GM19025 (cell line): Measurements from ENCODE around the gene TYK2.

Experiments used
- ATAC-seq: cut with Tn5 transposase; IDR thresholded peaks from one replicate; pipeline ENCODE4 v1.9.1; 2021; ENCODE audit warnings: mild to moderate bottlenecking, low read depth, moderate library complexity; ENCODE audit not compliant: unreplicated experiment

Gene TYK2

DNA sequence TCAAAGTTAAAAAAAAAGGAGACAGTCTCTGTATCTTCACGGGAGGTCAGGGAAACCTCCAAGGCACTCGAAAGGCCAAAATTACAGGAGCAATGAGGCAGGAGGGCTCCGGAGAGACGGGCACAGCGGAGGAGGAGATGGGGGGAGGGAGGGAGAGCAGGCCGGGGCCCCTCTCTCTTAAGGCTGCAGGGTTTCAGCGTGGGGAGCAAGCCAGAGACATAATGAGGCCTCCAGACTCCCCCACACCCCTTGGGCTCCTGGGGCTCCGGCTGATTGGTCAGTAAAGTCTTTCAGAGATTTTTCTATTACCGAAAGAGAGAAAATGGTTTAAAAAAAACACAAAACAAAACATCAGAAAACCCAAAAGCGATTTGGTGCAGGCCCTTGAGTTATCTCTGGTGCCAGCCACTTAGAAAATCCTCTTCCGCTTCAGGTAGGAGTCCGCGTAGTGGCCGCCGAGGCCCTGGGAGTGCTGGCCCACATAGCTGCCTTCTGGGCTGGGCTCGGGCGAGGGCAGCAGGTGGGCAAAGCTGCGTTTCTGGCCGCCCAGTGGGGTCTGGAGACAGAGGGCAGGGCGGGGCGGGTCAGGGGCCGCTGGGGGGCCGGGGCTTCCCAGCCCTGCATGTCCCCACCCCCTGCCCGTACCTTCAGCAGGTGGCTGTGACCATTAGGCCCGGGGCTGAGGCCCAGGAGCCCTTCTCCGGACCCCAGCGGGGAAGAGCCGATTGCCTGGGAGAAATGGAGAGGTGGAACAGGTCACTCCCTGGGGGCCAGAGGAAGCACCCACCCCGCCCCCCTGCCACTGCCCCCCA lies 63.1 kb downstream of the TYK2 start:
- no peak for ATAC-seq

DNA sequence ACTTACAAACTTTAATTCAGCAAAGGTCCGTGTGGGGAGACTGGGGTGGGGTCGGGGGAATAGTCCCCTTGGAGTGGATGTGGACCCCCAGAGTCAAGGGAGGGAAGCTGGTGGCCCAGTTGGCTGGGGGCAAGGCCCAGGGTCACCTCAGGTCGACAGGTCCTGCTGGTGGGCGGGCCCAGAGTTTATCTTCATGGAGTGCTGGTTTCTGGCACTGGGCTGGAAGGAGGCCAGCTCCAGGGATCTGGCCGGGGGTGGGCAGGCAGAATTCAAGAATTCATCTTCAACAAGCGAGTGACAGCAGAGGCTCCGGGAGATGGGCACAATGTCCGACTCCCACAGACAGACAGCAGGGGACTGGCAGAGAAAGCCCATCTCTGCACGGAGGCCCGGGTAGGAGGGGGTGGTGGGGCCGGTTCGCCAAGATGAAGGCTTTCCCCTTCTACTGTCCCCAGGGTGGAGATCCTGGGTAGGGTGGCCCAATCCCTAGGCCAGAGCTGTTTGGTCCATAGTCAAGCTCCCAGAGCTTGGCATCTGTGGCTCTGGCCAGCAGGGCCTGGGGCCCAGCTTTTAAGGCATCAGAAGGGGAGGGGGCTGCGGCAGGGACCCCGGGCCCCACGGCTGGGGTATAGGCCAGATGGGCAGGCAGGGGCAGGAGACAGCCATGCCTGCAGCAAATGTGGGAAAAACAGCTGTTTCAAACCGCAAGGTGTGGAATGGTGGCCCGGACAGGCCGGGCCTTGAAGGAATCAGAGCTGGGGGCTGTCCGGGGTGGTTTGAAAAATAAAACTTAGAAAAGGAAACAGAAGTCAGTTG lies 63.9 kb downstream of the TYK2 start:
- ATAC-seq, result no peak

DNA sequence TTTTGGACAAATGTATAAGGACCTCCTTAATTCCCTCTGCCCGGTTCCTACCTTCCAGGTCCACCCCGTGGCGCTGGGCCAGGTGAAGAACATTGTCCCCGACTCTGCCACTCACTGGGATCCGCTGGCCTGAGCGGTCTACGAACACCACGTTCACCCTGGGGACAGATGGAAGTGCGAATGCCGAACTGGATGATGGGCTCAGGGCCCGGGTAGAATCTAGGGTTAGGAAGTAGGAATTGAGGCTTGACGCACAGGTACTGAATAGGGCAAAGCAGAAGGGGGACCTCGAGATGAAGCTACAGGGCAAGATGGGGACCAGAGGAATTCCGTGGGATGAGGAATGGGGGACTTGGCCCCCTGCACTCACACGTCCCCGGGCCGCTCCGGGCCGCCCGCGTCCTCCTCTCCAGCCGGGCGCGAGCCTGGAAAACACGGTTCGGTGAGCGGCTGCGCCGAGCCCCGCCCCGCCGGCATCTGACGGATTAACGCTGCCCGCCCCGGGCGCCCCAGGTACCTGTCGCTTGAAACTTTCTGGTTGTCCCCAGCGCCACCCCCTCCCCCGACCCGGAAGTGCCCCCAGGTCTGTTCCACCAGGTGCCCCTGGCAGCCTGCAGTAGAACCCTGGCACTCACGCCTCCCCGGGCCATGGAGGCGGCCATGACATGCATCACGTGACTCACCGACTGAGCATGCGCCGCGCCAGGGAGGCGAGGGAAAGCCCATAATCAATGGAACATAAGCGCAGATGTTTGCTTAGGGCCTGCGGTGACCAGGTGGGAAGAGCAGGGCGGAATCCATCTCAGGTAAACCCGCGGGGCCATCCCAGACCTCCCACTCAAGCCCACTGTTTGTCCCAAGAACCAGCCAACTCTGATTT lies 64.8 kb downstream of the TYK2 start, which contains the start of gene FDX2:
FDX2 (minus strand) TSS at position 681 of the 880 bp plus-strand sequence; CDS start at position 662, 19 bp downstream.
- peak; percentile 59 for ATAC-seq

DNA sequence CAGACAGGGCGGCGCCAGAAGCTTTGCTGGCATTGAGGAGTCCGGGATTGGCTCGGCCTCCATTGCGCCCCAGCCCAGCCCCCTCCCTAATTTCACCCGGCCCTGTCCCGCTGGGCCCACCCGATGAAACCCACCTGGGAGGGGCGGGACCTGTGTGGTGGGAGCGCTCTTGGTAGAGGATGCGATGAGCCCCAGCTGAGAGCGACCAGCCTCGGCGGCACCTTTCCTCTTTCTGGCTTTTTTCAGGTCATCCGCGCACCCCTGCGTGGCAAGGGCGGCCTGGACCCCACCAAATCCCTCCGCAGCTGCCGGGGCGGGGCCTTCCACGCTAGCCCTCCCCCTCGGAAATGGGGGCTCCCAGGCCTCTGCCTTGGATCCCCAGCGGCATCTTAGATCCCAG lies 70.9 kb downstream of the TYK2 start, which contains the start of gene ZGLP1:
ZGLP1 (minus strand) TSS at position 393 of the 400 bp plus-strand sequence.
- ATAC-seq, result no peak

DNA sequence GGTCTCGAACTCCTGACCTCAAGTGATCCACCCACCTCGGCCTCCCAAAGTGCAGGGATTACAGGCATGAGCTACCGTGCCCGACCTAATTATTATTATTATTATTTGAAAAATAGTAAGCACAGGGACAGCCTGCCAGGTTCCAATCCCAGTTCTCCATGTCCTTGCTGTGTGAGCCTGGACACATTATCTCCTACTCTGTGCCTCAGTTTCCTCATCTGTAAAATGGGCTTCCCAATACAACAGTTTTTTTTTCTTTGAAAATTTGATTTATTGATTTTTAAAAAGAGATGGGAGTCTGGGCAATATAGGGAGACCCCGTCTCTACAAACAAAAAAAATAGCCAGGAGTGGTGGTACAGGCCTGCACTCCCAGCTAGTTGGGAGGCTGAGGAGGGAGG lies 74.0 kb downstream of the TYK2 start:
- no peak for ATAC-seq

DNA sequence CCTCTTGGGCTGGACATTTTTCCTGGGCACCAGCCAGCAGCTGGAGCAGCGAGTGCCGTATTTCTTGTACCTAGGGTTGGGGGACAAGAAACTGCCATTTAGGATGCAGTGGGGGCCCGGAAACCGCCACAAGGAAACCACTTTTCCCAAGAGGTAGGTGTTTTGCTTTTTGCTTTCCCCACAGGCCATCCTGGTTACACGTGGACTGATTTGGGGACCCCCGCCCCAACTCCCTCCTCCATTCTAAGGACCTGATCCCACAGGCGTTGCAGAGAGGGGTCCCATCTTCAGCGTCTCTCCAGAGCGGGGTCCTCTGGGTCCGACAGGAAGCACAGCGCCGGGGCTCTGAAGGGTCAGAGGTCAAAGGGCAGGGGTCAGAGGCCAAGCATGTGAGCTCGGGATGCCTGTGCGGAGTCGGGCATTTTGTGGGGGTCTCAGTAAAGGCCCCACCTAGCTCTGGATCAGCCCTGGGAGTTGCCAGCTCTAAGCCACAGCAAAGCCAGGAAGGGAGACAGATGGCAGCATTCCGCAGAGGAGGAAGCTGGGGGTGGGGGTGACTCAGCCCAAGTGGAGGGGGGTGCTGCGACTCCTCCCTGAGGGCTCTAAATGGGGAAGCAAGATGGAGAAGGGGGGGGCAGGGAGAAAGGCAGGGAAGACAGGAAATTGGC lies 75.1 kb downstream of the TYK2 start:
- no peak for ATAC-seq
